Measurements from ENCODE around the gene SHROOM1. TPM values are rescaled to one million over a fixed set of nuclear protein-coding genes. Genes with fewer than 3 reads are reported as not detected.

SHROOM1 gene
- total RNA-seq, 5 donors from 2014 or later (not counting 1 experiment from before 2014, with no cell fraction given) = 0.35 to 1.1 (median 0.62) TPM; not detected in 2

- POLR2A ChIA-PET = interaction anchor here in 1 of 2 donors (0.6 kb wide), 1 partner anchor 251 kb away, joined by 3 read pairs; no protein-coding TSS in a partner anchor
- Histone ChIP-seq H3K27ac (ENCODE audit: low read length) (no peak overlapping the region), H3K9me3 (no peaks in the 10 kb centered on the region), H3K4me3 (ENCODE audit: control insufficient read depth in 1 of 2, extremely low read depth in 1 of 2, low read length in 1 of 2) (peak overlapping the region in 1 of 2 donors; percentile 78), H3K36me3 (ENCODE audit: control insufficient read depth in 2 of 2, extremely low read depth in 1 of 2, insufficient read depth in 1 of 2, low read length in 1 of 2) (no peaks in the 10 kb centered on the region), H3K27me3 (replicated peaks in 1 of 2; ENCODE audit: control insufficient read depth in 2 of 2, extremely low read depth in 1 of 2, insufficient read depth in 2 of 2, low read length in 1 of 2) (peaks cover 4 to 33% of the 10 kb centered on the region in 2 experiments), H3K4me1 (ENCODE audit: control insufficient read depth in 1 of 2, extremely low read depth in 1 of 2, insufficient read depth in 2 of 2, low read length in 2 of 2) (peaks cover 3 to 18% of the 10 kb centered on the region in 2 experiments)
- Mint-ChIP-seq H3K27me3 (peaks cover 26 to 36% of the 10 kb centered on the region in 2 donors), H3K36me3 (no peaks in the 10 kb centered on the region), H3K4me3 (peak overlapping the region; percentile 72 to 83 (median 79)), H3K9me3 (no peaks in the 10 kb centered on the region), H3K27ac (no peak overlapping the region), H3K4me1 (peaks cover 26 to 43% (median 31%) of the 10 kb centered on the region in 3 donors)
- DNase-seq (no peak), ATAC-seq (replicated peaks in 1 of 4) (no peak)
- CTCF ChIA-PET = interaction anchor here in 1 of 2 donors (0.6 kb wide), 1 partner anchor 40 kb away, joined by 3 read pairs; no protein-coding TSS in a partner anchor
- WGBS (ENCODE audit: insufficient coverage) = 73% methylated on average over 3 of the region's 4 CpGs
These were observed 52.3 kb downstream of the SHROOM1 start for GRCh38 chr5:132778129-132778528.

- peaks cover 26 to 43% (median 31%) of the 10 kb centered on the region in 3 donors for H3K4me1 Mint-ChIP-seq
- no peaks in the 10 kb centered on the region for H3K36me3 ChIP-seq (ENCODE audit: control insufficient read depth in 2 of 2, extremely low read depth in 1 of 2, insufficient read depth in 1 of 2, low read length in 1 of 2)
- H3K27me3 Mint-ChIP-seq = peaks cover 21 to 36% of the 10 kb centered on the region in 2 donors
- DNase-seq (peak in 24 of 35 experiments; percentile 3 to 62 (median 14)), ATAC-seq (replicated peaks in 1 of 4) (peak; percentile 61 to 74 (median 69))
- H3K4me3 ChIP-seq (ENCODE audit: control insufficient read depth in 1 of 2, extremely low read depth in 1 of 2, low read length in 1 of 2) = peak within 1 kb of the TSS; percentile 78 to 86
- no peaks in the 10 kb centered on the region for H3K36me3 Mint-ChIP-seq
- 10% methylated on average over 80 of the region's 82 CpGs for WGBS (ENCODE audit: insufficient coverage)
- H3K4me1 ChIP-seq (ENCODE audit: control insufficient read depth in 1 of 2, extremely low read depth in 1 of 2, insufficient read depth in 2 of 2, low read length in 2 of 2) = peaks cover 3 to 18% of the 10 kb centered on the region in 2 experiments
- no peak within 1 kb of the TSS for H3K27ac ChIP-seq (ENCODE audit: low read length)
- H3K4me3 Mint-ChIP-seq = peak within 1 kb of the TSS; percentile 72 to 83 (median 79)
- H3K27ac Mint-ChIP-seq = no peak within 1 kb of the TSS
- ChIA-PET POLR2A (interaction anchor here (0.6 kb wide), 2 partner anchors 36 to 251 kb away, joined by 3 to 9 read pairs; partner anchors contain the start of gene SOWAHA (in 1 of the 2)), CTCF (interaction anchor here in 1 of 2 donors (0.6 to 0.7 kb wide), 2 partner anchors 40 to 119 kb away, joined by 3 to 5 read pairs; no protein-coding TSS in a partner anchor)
- H3K9me3 ChIP-seq = no peaks in the 10 kb centered on the region
- no peaks in the 10 kb centered on the region for H3K9me3 Mint-ChIP-seq
- peaks cover 4 to 26% of the 10 kb centered on the region in 2 experiments for H3K27me3 ChIP-seq (replicated peaks in 1 of 2; ENCODE audit: control insufficient read depth in 2 of 2, extremely low read depth in 1 of 2, insufficient read depth in 2 of 2, low read length in 1 of 2)
These were observed 53.0 kb downstream of the SHROOM1 start, which contains the start of gene SEPTIN8 for GRCh38 chr5:132777209-132778069. Gene SEPTIN8, minus strand, starts transcription at chr5:132777239. Its CDS starts 102 bp downstream, at chr5:132777137.

- Mint-ChIP-seq H3K36me3 (no peaks in the 10 kb centered on the region), H3K4me3 (peak overlapping the region in 1 of 3 donors; percentile 45), H3K4me1 (peaks cover 26 to 43% (median 31%) of the 10 kb centered on the region in 3 donors), H3K27me3 (peaks cover 16 to 30% of the 10 kb centered on the region in 2 donors), H3K9me3 (no peaks in the 10 kb centered on the region), H3K27ac (no peak overlapping the region)
- Histone ChIP-seq H3K27me3 (replicated peaks in 1 of 2; ENCODE audit: control insufficient read depth in 2 of 2, extremely low read depth in 1 of 2, insufficient read depth in 2 of 2, low read length in 1 of 2) (peaks cover 4 to 20% of the 10 kb centered on the region in 2 experiments), H3K9me3 (no peaks in the 10 kb centered on the region), H3K36me3 (ENCODE audit: control insufficient read depth in 2 of 2, extremely low read depth in 1 of 2, insufficient read depth in 1 of 2, low read length in 1 of 2) (no peaks in the 10 kb centered on the region), H3K27ac (ENCODE audit: low read length) (no peak overlapping the region), H3K4me3 (ENCODE audit: control insufficient read depth in 1 of 2, extremely low read depth in 1 of 2, low read length in 1 of 2) (peak overlapping the region; percentile 58 to 86), H3K4me1 (ENCODE audit: control insufficient read depth in 1 of 2, extremely low read depth in 1 of 2, insufficient read depth in 2 of 2, low read length in 2 of 2) (peaks cover 3 to 18% of the 10 kb centered on the region in 2 experiments)
- under 1% methylated on average over 39 of the region's 40 CpGs for WGBS (ENCODE audit: insufficient coverage)
- POLR2A ChIA-PET = no interaction called here
- ATAC-seq (replicated peaks in 1 of 4) (peak in 1 of 4 experiments; percentile 62), DNase-seq (peak in 2 of 35 experiments; percentile 18 to 30)
- CTCF ChIA-PET = interaction anchor here in 1 of 2 donors (0.7 kb wide), 1 partner anchor 118 kb away, joined by 5 read pairs; no protein-coding TSS in a partner anchor
These were observed 53.6 kb downstream of the SHROOM1 start for GRCh38 chr5:132776938-132777208.

GRCh38 chr5:132776131-132776937, 54.1 kb downstream of the SHROOM1 start:
- POLR2A ChIA-PET = interaction anchor here in 1 of 2 donors (0.6 kb wide), 1 partner anchor 285 kb away, joined by 3 read pairs; no protein-coding TSS in a partner anchor
- peak; percentile 17 to 41 (median 21) for ATAC-seq (replicated peaks in 1 of 4)
- peak in 2 of 35 experiments; percentile 2 to 8 for DNase-seq
- CTCF ChIA-PET = interaction anchor here in 1 of 2 donors (0.6 to 0.7 kb wide), 2 partner anchors 13 to 117 kb away, joined by 3 to 5 read pairs; no protein-coding TSS in a partner anchor
- Mint-ChIP-seq H3K4me1 (peaks cover 26 to 38% (median 26%) of the 10 kb centered on the region in 3 donors), H3K9me3 (no peaks in the 10 kb centered on the region), H3K4me3 (peak overlapping the region; percentile 45 to 73 (median 70)), H3K27ac (no peak overlapping the region), H3K27me3 (peaks cover 11 to 25% of the 10 kb centered on the region in 2 donors), H3K36me3 (no peaks in the 10 kb centered on the region)
- Histone ChIP-seq H3K4me3 (ENCODE audit: control insufficient read depth in 1 of 2, extremely low read depth in 1 of 2, low read length in 1 of 2) (peak overlapping the region; percentile 44 to 58), H3K27me3 (replicated peaks in 1 of 2; ENCODE audit: control insufficient read depth in 2 of 2, extremely low read depth in 1 of 2, insufficient read depth in 2 of 2, low read length in 1 of 2) (peaks cover 4 to 19% of the 10 kb centered on the region in 2 experiments), H3K4me1 (ENCODE audit: control insufficient read depth in 1 of 2, extremely low read depth in 1 of 2, insufficient read depth in 2 of 2, low read length in 2 of 2) (peaks cover 3 to 18% of the 10 kb centered on the region in 2 experiments), H3K27ac (ENCODE audit: low read length) (no peak overlapping the region), H3K9me3 (no peaks in the 10 kb centered on the region), H3K36me3 (ENCODE audit: control insufficient read depth in 2 of 2, extremely low read depth in 1 of 2, insufficient read depth in 1 of 2, low read length in 1 of 2) (no peaks in the 10 kb centered on the region)
- 34% methylated on average over 39 of the region's 39 CpGs for WGBS (ENCODE audit: insufficient coverage)

- H3K27me3 Mint-ChIP-seq = peaks cover 11 to 19% of the 10 kb centered on the region in 2 donors
- peak overlapping the region; percentile 45 to 70 (median 55) for H3K4me3 Mint-ChIP-seq
- Histone ChIP-seq H3K27me3 (replicated peaks in 1 of 2; ENCODE audit: control insufficient read depth in 2 of 2, extremely low read depth in 1 of 2, insufficient read depth in 2 of 2, low read length in 1 of 2) (peaks cover 4 to 19% of the 10 kb centered on the region in 2 experiments), H3K27ac (ENCODE audit: low read length) (no peak overlapping the region), H3K4me3 (ENCODE audit: control insufficient read depth in 1 of 2, extremely low read depth in 1 of 2, low read length in 1 of 2) (no peak overlapping the region), H3K36me3 (ENCODE audit: control insufficient read depth in 2 of 2, extremely low read depth in 1 of 2, insufficient read depth in 1 of 2, low read length in 1 of 2) (no peaks in the 10 kb centered on the region), H3K9me3 (no peaks in the 10 kb centered on the region), H3K4me1 (ENCODE audit: control insufficient read depth in 1 of 2, extremely low read depth in 1 of 2, insufficient read depth in 2 of 2, low read length in 2 of 2) (peaks cover 2 to 18% of the 10 kb centered on the region in 2 experiments)
- H3K9me3 Mint-ChIP-seq = no peaks in the 10 kb centered on the region
- no peak overlapping the region for H3K27ac Mint-ChIP-seq
- DNase-seq (no peak), ATAC-seq (replicated peaks in 1 of 4) (no peak)
- no peaks in the 10 kb centered on the region for H3K36me3 Mint-ChIP-seq
- ChIA-PET CTCF (no interaction called here), POLR2A (no interaction called here)
- H3K4me1 Mint-ChIP-seq = peaks cover 18 to 32% (median 21%) of the 10 kb centered on the region in 3 donors
- 84% methylated on average over 4 of the region's 7 CpGs for WGBS (ENCODE audit: insufficient coverage)
These were observed 54.9 kb downstream of the SHROOM1 start for GRCh38 chr5:132775476-132775961.

Measured in T-cell (primary cell).